Measurements from ENCODE around the gene SORD.
"Not testable (repeated sequence)": the region's sequence is repeated elsewhere in the genome, so short reads cannot be mapped to it uniquely, and the experiment has no call there.

DNA sequence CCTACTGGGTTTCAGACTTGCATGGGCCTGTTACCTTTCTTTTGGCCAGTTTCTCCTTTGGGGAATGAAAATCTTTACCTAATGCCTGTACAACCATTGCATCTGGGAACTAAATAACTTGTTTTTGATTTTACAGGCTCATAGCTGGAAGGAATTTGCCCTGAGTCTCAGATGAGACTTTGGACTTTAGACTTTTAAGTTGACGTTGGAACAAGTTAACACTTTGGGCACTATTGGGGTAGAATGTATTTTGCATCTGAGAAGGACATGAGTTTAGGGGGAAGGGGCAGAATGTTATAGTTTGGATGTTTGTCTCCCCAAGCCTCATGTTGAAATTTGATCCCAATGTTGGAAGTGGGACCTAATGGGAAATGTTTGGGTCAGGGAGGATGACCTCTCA, 21.8 kb upstream of the SORD start:
- TF ChIP-seq PTBP1 (IDR thresholded peaks at IDR 0.05; ENCODE audit: low read depth, low read length); CHD1 (IDR thresholded peaks at IDR 0.05; ENCODE audit: low read length): not testable (repeated sequence)

All from K562 (cell line).